H1 (cell line): ENCODE results near the gene RHBDF2. TPM values are rescaled to one million over a fixed set of nuclear protein-coding genes. Genes with fewer than 3 reads are reported as not detected.

Experiments
- CHD1 ChIP-seq: IDR thresholded peaks from 2 replicates; pipeline ENCODE4 v1.6.1; 2012; ENCODE audit warnings: low read depth, low read length, improper control_type of control experiment
- CHD7 ChIP-seq: fragments of 300-600 bp; sonication (generic); IDR thresholded peaks from 2 replicates; pipeline ENCODE4 v1.7.1; 2012; ENCODE audit warnings: low read length, moderate library complexity, mild to moderate bottlenecking, inconsistent platforms; ENCODE audit not compliant: insufficient replicate concordance
- CTBP2 ChIP-seq: IDR thresholded peaks from 2 replicates; pipeline ENCODE4 v1.7.0; 2011; ENCODE audit warnings: borderline replicate concordance, mild to moderate bottlenecking, moderate library complexity, mixed read lengths, low read length; ENCODE audit not compliant: insufficient read depth, insufficient read length
- KDM5A ChIP-seq: fragments of 200-600 bp; IDR thresholded peaks from 2 replicates; pipeline ENCODE4 v1.7.1; 2012; ENCODE audit warnings: mild to moderate bottlenecking, low read length, inconsistent platforms, mixed read lengths
- RFX5 ChIP-seq: IDR thresholded peaks from 2 replicates; pipeline ENCODE4 v1.6.1; 2011; ENCODE audit warnings: low read depth, low read length, improper control_type of control experiment, borderline replicate concordance
- SIRT6 ChIP-seq: IDR thresholded peaks from one replicate; pipeline ENCODE4 v1.7.1; 2012; ENCODE audit warnings: low read length, inconsistent platforms
- TEAD4 ChIP-seq: IDR thresholded peaks from 2 replicates; pipeline ENCODE4 v1.6.1; 2012; ENCODE audit warnings: low read depth, low read length, inconsistent platforms, mixed read lengths
- YY1 ChIP-seq: IDR thresholded peaks from 2 replicates; pipeline ENCODE4 v1.6.1; 2011; ENCODE audit warnings: low read depth, mild to moderate bottlenecking, low read length
- ZNF274 ChIP-seq: IDR thresholded peaks from 2 replicates; pipeline ENCODE4 v1.7.0; 2012; ENCODE audit warnings: low read length, borderline replicate concordance; ENCODE audit errors: extremely low read depth
- polyA plus RNA-seq, 7 experiments: library from polyadenylated mRNA; depleted of rRNA in 3 of 7; stranded (reverse) in 5 of 7; unstranded in 2 of 7; fragments of >200 nt in 5 of 7; fragments of 200-250 nt in 2 of 7; gene quantifications; 1 replicate in 5 of 7; 2 replicates in 1 of 7; 4 replicates in 1 of 7; pipeline versions ENCODE4 v1.2.1 to v1.2.3, GENCODE V29; 2011 to 2013; ENCODE audit warnings: missing spikeins in 2 of 7, mixed read lengths in 2 of 7
- total RNA-seq: library from RNA; stranded (reverse); fragmentation: NEBNext Ultra II Directional; extraction: Animal tissue kit (Norgen Biotek cat#: 25700); gene quantifications from 2 replicates; pipeline ENCODE4 v1.2.1, GENCODE V29; 2021

The RHBDF2 gene
- total and polyA plus RNA-seq, 2 of the 8 experiments (the other 6 are each of a cell fraction or from before 2014, with no cell fraction given) = 21.2 to 25.9 TPM

GRCh38 chr17:76521262-76521661, 20.0 kb upstream of the RHBDF2 start (continued):
- TF ChIP-seq CHD7 = no peak
- no peak for TF ChIP-seq TEAD4
- no peak for TF ChIP-seq ZNF274
- no peak for TF ChIP-seq RFX5
- no peak for TF ChIP-seq CTBP2
- TF ChIP-seq YY1 = no peak
- no peak for TF ChIP-seq KDM5A
- TF ChIP-seq SIRT6 = no peak
- no peak for TF ChIP-seq CHD1
